ENCODE data around the gene BLTP2. TPM values are rescaled to one million over a fixed set of nuclear protein-coding genes. Genes with fewer than 3 reads are reported as not detected.

The BLTP2 gene
- polyA plus RNA-seq, 1 of the 3 experiments (the other 2 are of a cell fraction), result 46.4 TPM

GRCh38 chr17:28641579-28641978 lies 3.4 kb downstream of the BLTP2 start (continued):
- TF ChIP-seq RCOR1 (IDR thresholded peaks at IDR 0.05; ENCODE audit: low read length), result no peak
- no peak for TF ChIP-seq EP300 (IDR thresholded peaks at IDR 0.05; ENCODE audit: borderline replicate concordance in 1 of 2, low read depth in 1 of 2, low read length in 1 of 2)
- TF ChIP-seq CHD2 (IDR thresholded peaks at IDR 0.05; ENCODE audit: low read length, partially characterized antibody), result no peak
- TF ChIP-seq REST (IDR thresholded peaks at IDR 0.05; ENCODE audit: low read depth, low read length), result no peak
- no peak for TF ChIP-seq TAF1 (IDR thresholded peaks at IDR 0.05; ENCODE audit: borderline replicate concordance, low read depth, low read length)
- no peak for TF ChIP-seq JUND (IDR thresholded peaks at IDR 0.05)
- TF ChIP-seq GATA2 (CRISPR knock-in tag; IDR thresholded peaks at IDR 0.05), result no peak
- TF ChIP-seq MXI1 (IDR thresholded peaks at IDR 0.05; ENCODE audit: low read depth, low read length), result no peak
- TF ChIP-seq SMC3 (IDR thresholded peaks at IDR 0.05; ENCODE audit: low read depth, low read length), result no peak
- no peak for TF ChIP-seq ELF1 (IDR thresholded peaks at IDR 0.05)
- TF ChIP-seq GABPA (IDR thresholded peaks at IDR 0.05; ENCODE audit: low read depth), result no peak
- TF ChIP-seq IRF3 (IDR thresholded peaks at IDR 0.05; ENCODE audit: low read depth, low read length), result no peak

DNA sequence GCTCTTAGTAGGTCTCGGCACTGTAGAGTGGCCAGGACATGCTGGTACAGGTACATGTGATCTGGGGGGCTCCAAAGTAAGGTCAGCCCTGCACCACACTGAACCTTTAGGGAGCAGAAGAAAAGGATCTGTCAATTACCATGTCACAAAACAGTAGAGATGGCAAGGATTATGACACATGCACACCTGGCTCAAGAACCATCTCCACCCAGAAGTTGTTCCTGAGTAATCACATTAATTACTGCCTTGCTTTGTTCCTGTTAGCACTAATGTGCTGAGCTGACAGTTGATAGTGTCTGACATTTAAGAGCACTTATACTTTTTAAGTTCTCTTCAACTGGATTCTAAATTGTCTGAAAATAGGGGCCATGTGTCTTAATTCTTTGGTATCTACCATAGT lies 9.5 kb downstream of the BLTP2 start:
- no peaks in the 10 kb centered on the region for H3K27me3 ChIP-seq (ENCODE audit: insufficient read depth)
- peaks cover 34% of the 10 kb centered on the region for H3K79me2 ChIP-seq (ENCODE audit: insufficient read depth)
- no peak overlapping the region for H2AFZ ChIP-seq (ENCODE audit: low read depth)
- TF ChIP-seq GATA2 (CRISPR knock-in tag; IDR thresholded peaks at IDR 0.05), result no peak
- TF ChIP-seq PBX3 (IDR thresholded peaks at IDR 0.05), result no peak
- no peak for TF ChIP-seq TEAD4 (IDR thresholded peaks at IDR 0.05; ENCODE audit: borderline replicate concordance, insufficient read depth)
- no peak for TF ChIP-seq MEF2A (IDR thresholded peaks at IDR 0.05; ENCODE audit: borderline replicate concordance, low read depth)
- no peak for TF ChIP-seq MAX (IDR thresholded peaks at IDR 0.05; ENCODE audit: low read depth)
- TF ChIP-seq REST (IDR thresholded peaks at IDR 0.05; ENCODE audit: low read depth, low read length), result no peak
- no peak for TF ChIP-seq FOSL2 (IDR thresholded peaks at IDR 0.05; ENCODE audit: borderline replicate concordance, low read depth)
- no peak for TF ChIP-seq FOXM1 (IDR thresholded peaks at IDR 0.05; ENCODE audit: low read depth)
- no peak for TF ChIP-seq RAD21 (IDR thresholded peaks at IDR 0.05; ENCODE audit: low read length)
- ChIA-PET POLR2A (interaction anchor here (1.8 kb wide), 1 partner anchor 9 kb away, joined by 7 read pairs; the partner anchor contains the start of gene BLTP2), CTCF (interaction anchor here (0.9 to 5.5 kb wide), 3 partner anchors 9 to 23 kb away, joined by 3 to 43 read pairs (median 4); partner anchors contain the start of gene BLTP2)
- H3F3A ChIP-seq (replicated peaks; ENCODE audit: insufficient read depth), result no peaks in the 10 kb centered on the region
- no peaks in the 10 kb centered on the region for H3K9me2 ChIP-seq
- H3K36me3 ChIP-seq (replicated peaks in 1 of 2; ENCODE audit: control insufficient read depth in 1 of 2, insufficient read depth in 2 of 2, low read length in 1 of 2), result peaks cover 76 to 97% of the 10 kb centered on the region in 2 experiments
- DNase-seq, result no peak
- H4K20me1 ChIP-seq (ENCODE audit: insufficient read depth), result peaks cover 13% of the 10 kb centered on the region
- 100% methylated on average over 1 of the region's 1 CpG for WGBS (ENCODE audit: low lambda C conversion rate)
- no peaks in the 10 kb centered on the region for H3K9me3 ChIP-seq
- H3K4me3 ChIP-seq (ENCODE audit: low read depth in 2 of 2, low read length in 1 of 2), result no peak overlapping the region
- H3K9ac ChIP-seq, result no peak overlapping the region
- no peak overlapping the region for H3K4me2 ChIP-seq
- no peaks in the 10 kb centered on the region for H3K4me1 ChIP-seq (ENCODE audit: control insufficient read depth in 1 of 2, insufficient read depth in 2 of 2, low read depth in 1 of 2, low read length in 1 of 2)
- H3K27ac ChIP-seq (ENCODE audit: low read depth in 2 of 2, low read length in 1 of 2), result no peak overlapping the region

All from SK-N-SH (cell line).